ENCODE measurements around the gene DAZ1.
"Not testable (repeated sequence)": the region's sequence is repeated elsewhere in the genome, so short reads cannot be mapped to it uniquely, and the experiment has no call there.

The DAZ1 gene

GRCh38 chrY:23198908-23199307, at the start of gene DAZ1:
DAZ1 (minus strand) TSS chrY:23199008; CDS start chrY:23198800, 208 bp downstream.
- DNase-seq = not testable (repeated sequence)

- not testable (repeated sequence) for DNase-seq
These were observed 20.4 kb upstream of the DAZ1 start, which contains the start of gene DAZ2 for GRCh38 chrY:23219233-23219632. DAZ2 (plus strand) TSS chrY:23219533; CDS start chrY:23219741, 208 bp downstream.

GRCh38 chrY:23210681-23211080, 11.9 kb upstream of the DAZ1 start:
- DNase-seq = not testable (repeated sequence)

GRCh38 chrY:23209802-23210495, 11.1 kb upstream of the DAZ1 start:
- not testable (repeated sequence) for DNase-seq

- not testable (repeated sequence) for DNase-seq
These were observed 8.6 kb upstream of the DAZ1 start for GRCh38 chrY:23207455-23207854.

Data from CD4-positive, alpha-beta T cell treated with Interleukin-17A for 4 hours (primary cell).